PC-9 (cell line): Measurements from ENCODE around the gene TCF4. TPM values are rescaled to one million over a fixed set of nuclear protein-coding genes. Genes with fewer than 3 reads are reported as not detected.

Experiments used
- BruUV-seq: library from RNA; stranded (reverse); fragments of 400-500 nt; replicated peaks from 2 replicates; lab custom pipeline; 2021; lab: Mats Ljungman, UMichigan
- CTCF ChIA-PET: fragments of 300-600 bp; sonication (Branson Sonifier 250); formaldehyde crosslinking; loops from one replicate; lab custom pipeline; 2022; ENCODE audit warnings: antibody characterized with exemption; lab: Charles Lee
- POLR2A ChIA-PET: fragments of 300-600 bp; sonication (Branson Sonifier 250); formaldehyde crosslinking; loops from one replicate; lab custom pipeline; 2022; ENCODE audit warnings: antibody characterized with exemption; ENCODE audit not compliant: unreplicated experiment; lab: Charles Lee
- DNase-seq, 2 experiments: peaks; one replicate each; pipeline versions ENCODE4 v3.0.0 to v3.0.0-alpha.2; 2015 to 2022; ENCODE audit warnings: mixed read lengths in 1 of 2
- H2AFZ ChIP-seq: fragments of 200-600 bp; sonication (generic); 2 replicates; pipeline ENCODE4 v1.8.1; 2017; ENCODE audit warnings: antibody characterized with exemption
- H3F3A ChIP-seq: fragments of 200-600 bp; sonication (generic); 2 replicates; pipeline ENCODE4 v1.8.1; 2017; ENCODE audit warnings: antibody characterized with exemption, mild to moderate bottlenecking, low read depth; ENCODE audit not compliant: insufficient read depth
- H3K27ac ChIP-seq: fragments of 200-600 bp; sonication (generic); 2 replicates; pipeline ENCODE4 v1.6.1; 2016; ENCODE audit warnings: mixed run types
- H3K27me3 ChIP-seq: fragments of 200-600 bp; sonication (generic); 2 replicates; pipeline ENCODE4 v1.6.1; 2016; ENCODE audit warnings: low read depth, mixed run types; ENCODE audit not compliant: insufficient read depth
- H3K36me3 ChIP-seq: fragments of 200-600 bp; sonication (generic); 2 replicates; pipeline ENCODE4 v1.6.1; 2016; ENCODE audit warnings: low read depth, mixed run types
- H3K4me1 ChIP-seq: fragments of 200-600 bp; sonication (generic); replicated peaks from 2 replicates; pipeline ENCODE4 v1.6.1; 2016; ENCODE audit warnings: mixed run types; ENCODE audit not compliant: insufficient read depth
- H3K4me2 ChIP-seq: fragments of 200-600 bp; sonication (generic); 2 replicates; pipeline ENCODE4 v1.6.1; 2017; ENCODE audit warnings: mixed run types
- H3K4me3 ChIP-seq: fragments of 200-600 bp; sonication (generic); 2 replicates; pipeline ENCODE4 v1.6.1; 2016; ENCODE audit warnings: mixed run types
- H3K79me2 ChIP-seq: fragments of 200-600 bp; sonication (generic); 2 replicates; pipeline ENCODE4 v1.6.1; 2017; ENCODE audit warnings: low read depth, mixed run types
- H3K9me2 ChIP-seq: fragments of 200-600 bp; sonication (generic); 2 replicates; pipeline ENCODE4 v1.8.1; 2017; ENCODE audit warnings: mild to moderate bottlenecking; ENCODE audit not compliant: insufficient read depth
- H3K9me3 ChIP-seq: fragments of 200-600 bp; sonication (generic); 2 replicates; pipeline ENCODE4 v1.8.1; 2016; ENCODE audit warnings: low read depth; ENCODE audit not compliant: insufficient read depth
- H4K20me1 ChIP-seq: fragments of 200-600 bp; sonication (generic); 2 replicates; pipeline ENCODE4 v1.8.1; 2017; ENCODE audit not compliant: insufficient read depth
- EZH2 ChIP-seq: fragments of 200-600 bp; sonication (generic); IDR thresholded peaks from 2 replicates; pipeline ENCODE4 v1.8.0; 2017; ENCODE audit warnings: antibody characterized with exemption, low read depth
- intact Hi-C: fragments of 100-400 bp; cut with micrococcal nuclease; formaldehyde crosslinking; loops from one replicate; pipeline ENCODE4 v1.10.0; 2022; ENCODE audit not compliant: unreplicated experiment
- total RNA-seq: library from RNA; stranded (reverse); gene quantifications from 2 replicates; pipeline ENCODE4 v1.2.3, GENCODE V29; 2021
- TF ChIP-seq, protein P1 (sequence below): fragments of 200-600 bp; sonication (generic); conservative IDR thresholded peaks from 2 replicates; pipeline ENCODE4 v1.6.1; 2017; ENCODE audit warnings: mixed run types, antibody characterized with exemption, mild to moderate bottlenecking, moderate library complexity

The TCF4 gene
- total RNA-seq, 1 experiment from 2014 or later = 0.74 TPM

DNA sequence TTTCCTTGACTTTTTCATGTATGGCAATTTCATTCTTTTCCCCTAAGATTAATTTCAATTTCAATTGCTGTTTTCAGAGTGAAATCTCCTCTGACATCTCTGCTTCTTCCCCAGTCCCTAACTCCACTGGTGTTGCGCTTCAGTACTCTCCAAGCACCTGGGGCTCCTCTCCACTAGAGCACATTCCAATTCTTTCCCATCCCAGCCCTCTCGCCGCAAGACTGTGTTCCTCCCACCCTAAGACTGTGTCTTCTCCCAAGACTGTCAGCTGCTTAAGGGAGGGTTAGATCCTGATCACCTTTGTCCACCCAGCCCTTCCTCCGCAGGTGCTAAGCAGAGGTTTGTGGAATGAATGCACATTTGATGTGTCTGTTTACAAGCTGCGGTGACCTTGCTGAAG lies 373.0 kb downstream of the TCF4 start:
- no TSS peak for BruUV-seq
- Histone ChIP-seq H3K4me3 (no peak overlapping the region), H4K20me1 (no peaks in the 10 kb centered on the region), H3K4me2 (no peak overlapping the region), H3K36me3 (no peaks in the 10 kb centered on the region), H3K9me3 (no peaks in the 10 kb centered on the region), H3K4me1 (no peaks in the 10 kb centered on the region), H3F3A (no peaks in the 10 kb centered on the region), H3K27me3 (no peaks in the 10 kb centered on the region), H2AFZ (no peak overlapping the region), H3K9me2 (no peaks in the 10 kb centered on the region), H3K27ac (no peak overlapping the region), H3K79me2 (no peaks in the 10 kb centered on the region)
- intact Hi-C loops = no loop called here
- no peak for TF ChIP-seq EZH2
- TF ChIP-seq, protein P1, sequence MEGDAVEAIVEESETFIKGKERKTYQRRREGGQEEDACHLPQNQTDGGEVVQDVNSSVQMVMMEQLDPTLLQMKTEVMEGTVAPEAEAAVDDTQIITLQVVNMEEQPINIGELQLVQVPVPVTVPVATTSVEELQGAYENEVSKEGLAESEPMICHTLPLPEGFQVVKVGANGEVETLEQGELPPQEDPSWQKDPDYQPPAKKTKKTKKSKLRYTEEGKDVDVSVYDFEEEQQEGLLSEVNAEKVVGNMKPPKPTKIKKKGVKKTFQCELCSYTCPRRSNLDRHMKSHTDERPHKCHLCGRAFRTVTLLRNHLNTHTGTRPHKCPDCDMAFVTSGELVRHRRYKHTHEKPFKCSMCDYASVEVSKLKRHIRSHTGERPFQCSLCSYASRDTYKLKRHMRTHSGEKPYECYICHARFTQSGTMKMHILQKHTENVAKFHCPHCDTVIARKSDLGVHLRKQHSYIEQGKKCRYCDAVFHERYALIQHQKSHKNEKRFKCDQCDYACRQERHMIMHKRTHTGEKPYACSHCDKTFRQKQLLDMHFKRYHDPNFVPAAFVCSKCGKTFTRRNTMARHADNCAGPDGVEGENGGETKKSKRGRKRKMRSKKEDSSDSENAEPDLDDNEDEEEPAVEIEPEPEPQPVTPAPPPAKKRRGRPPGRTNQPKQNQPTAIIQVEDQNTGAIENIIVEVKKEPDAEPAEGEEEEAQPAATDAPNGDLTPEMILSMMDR = no peak
- ChIA-PET CTCF (interaction anchor here (0.6 kb wide), 1 partner anchor 19 kb away, joined by 3 read pairs; no protein-coding TSS in a partner anchor), POLR2A (no interaction called here)
- no peak for DNase-seq

DNA sequence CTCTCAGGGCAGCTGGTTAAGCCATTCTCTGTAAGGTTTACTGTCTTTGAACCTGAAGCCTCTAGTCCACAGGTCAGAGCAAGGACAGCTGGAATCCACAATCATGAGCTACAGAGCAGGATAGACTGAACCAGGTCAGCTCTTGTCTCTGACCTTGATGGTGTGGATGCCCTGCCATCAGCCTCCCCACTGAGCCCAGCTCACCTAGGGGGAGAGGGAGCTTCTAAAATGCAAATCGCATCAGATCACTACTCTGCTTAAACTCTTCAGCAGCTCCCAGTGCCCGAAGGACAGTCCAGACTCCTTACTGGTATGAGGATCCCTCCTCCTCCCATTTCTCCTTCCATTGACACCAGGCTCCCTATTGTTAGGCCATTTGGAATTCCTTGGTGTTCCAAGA lies 373.5 kb downstream of the TCF4 start:
- no peak overlapping the region for H2AFZ ChIP-seq
- H3K27ac ChIP-seq = no peak overlapping the region
- no peaks in the 10 kb centered on the region for H3K36me3 ChIP-seq
- TF ChIP-seq, protein P1 = no peak
- no peak for TF ChIP-seq EZH2
- H3F3A ChIP-seq = no peaks in the 10 kb centered on the region
- H3K9me3 ChIP-seq = no peaks in the 10 kb centered on the region
- BruUV-seq = no TSS peak
- intact Hi-C loops = no loop called here
- H3K4me1 ChIP-seq = no peaks in the 10 kb centered on the region
- H4K20me1 ChIP-seq = no peaks in the 10 kb centered on the region
- no peak for DNase-seq
- no peak overlapping the region for H3K4me2 ChIP-seq
- no peaks in the 10 kb centered on the region for H3K27me3 ChIP-seq
- no peaks in the 10 kb centered on the region for H3K79me2 ChIP-seq
- H3K9me2 ChIP-seq = no peaks in the 10 kb centered on the region
- no peak overlapping the region for H3K4me3 ChIP-seq
- CTCF ChIA-PET = no interaction called here
- POLR2A ChIA-PET = no interaction called here

DNA sequence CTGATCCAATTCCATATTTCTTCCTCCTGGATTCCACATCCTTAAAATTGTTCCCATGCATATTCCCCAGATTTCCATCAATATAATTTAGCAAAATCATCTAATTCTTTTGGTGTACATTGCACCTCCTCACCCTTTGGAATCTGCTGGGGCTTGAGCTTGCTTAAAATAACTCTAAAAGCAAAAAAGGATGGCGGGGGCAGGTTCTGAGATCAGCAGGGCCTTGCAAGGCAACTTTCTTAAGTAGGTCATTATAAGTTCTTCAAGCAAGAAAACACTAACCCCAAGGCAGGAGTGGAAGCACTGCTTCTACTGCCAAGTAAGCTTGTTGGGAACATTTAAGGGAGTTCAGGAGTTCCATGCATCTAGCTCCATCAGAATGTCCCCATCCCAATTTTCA lies 374.4 kb downstream of the TCF4 start:
- Histone ChIP-seq H3K4me1 (no peaks in the 10 kb centered on the region), H3K27ac (no peak overlapping the region), H3K27me3 (no peaks in the 10 kb centered on the region), H3F3A (no peaks in the 10 kb centered on the region), H3K79me2 (no peaks in the 10 kb centered on the region), H4K20me1 (no peaks in the 10 kb centered on the region), H3K4me2 (no peak overlapping the region), H3K9me2 (no peaks in the 10 kb centered on the region), H3K9me3 (no peaks in the 10 kb centered on the region), H2AFZ (no peak overlapping the region), H3K4me3 (no peak overlapping the region), H3K36me3 (no peaks in the 10 kb centered on the region)
- no peak for DNase-seq
- TF ChIP-seq, protein P1 = no peak
- TF ChIP-seq EZH2 = no peak
- intact Hi-C loops = no loop called here
- ChIA-PET POLR2A (no interaction called here), CTCF (no interaction called here)
- BruUV-seq = no TSS peak
